ENCODE measurements around the gene SUMO2. TPM values are rescaled to one million over a fixed set of nuclear protein-coding genes. Genes with fewer than 3 reads are reported as not detected.

SUMO2 gene
- total and polyA plus RNA-seq, 2 of the 13 experiments (the other 11 are each of a cell fraction or from before 2014, with no cell fraction given) = 337 to 553 TPM

GRCh38 chr17:75182569-75183436, at the start of gene SUMO2 (continued):
- TF ChIP-seq REST (IDR thresholded peaks at IDR 0.05; ENCODE audit: borderline replicate concordance in 1 of 2, low read depth in 1 of 2, low read length in 2 of 2) (peak in 1 of 2 experiments; percentile 21; a peak in 1 of 4 replicates), SMYD3 (CRISPR knock-in tag; IDR thresholded peaks at IDR 0.05) (no peak), ELF3 (CRISPR knock-in tag; IDR thresholded peaks at IDR 0.05) (peak; percentile 35; the same call in 1 of the 2 replicates), ZNF574 (CRISPR knock-in tag; IDR thresholded peaks at IDR 0.05) (peak; percentile 88), ZNF792 (CRISPR knock-in tag; IDR thresholded peaks at IDR 0.05) (peak; percentile 70; the same call in 1 of the 2 replicates), ZNF598 (CRISPR knock-in tag; IDR thresholded peaks at IDR 0.05; ENCODE audit: borderline replicate concordance) (0 out of 2 replicates have a peak, but pooled peaks have one; percentile 9), FOXK1 (CRISPR knock-in tag; IDR thresholded peaks at IDR 0.05; ENCODE audit: borderline replicate concordance, low read depth) (peak; percentile 38; the same call in 1 of the 2 replicates), GATAD1 (CRISPR knock-in tag; IDR thresholded peaks at IDR 0.05) (peak; percentile 76; the same call in 1 of the 2 replicates), ZBTB43 (CRISPR knock-in tag; conservative IDR thresholded peaks at IDR 0.05) (no peak; the same call in 1 of the 2 replicates), ZSCAN9 (CRISPR knock-in tag; IDR thresholded peaks at IDR 0.05; ENCODE audit: borderline replicate concordance) (peak; percentile 55; the same call in 1 of the 2 replicates), RARG (CRISPR knock-in tag; IDR thresholded peaks at IDR 0.05; ENCODE audit: low read depth) (no peak), ZNF703 (CRISPR knock-in tag; IDR thresholded peaks at IDR 0.05; ENCODE audit: borderline replicate concordance) (0 out of 2 replicates have a peak, but pooled peaks have one; percentile 1), ZNF615 (CRISPR knock-in tag; IDR thresholded peaks at IDR 0.05; ENCODE audit: borderline replicate concordance) (no peak), ZNF446 (CRISPR knock-in tag; IDR thresholded peaks at IDR 0.05) (peak; percentile 25; the same call in 1 of the 2 replicates), ZNF160 (CRISPR knock-in tag; IDR thresholded peaks at IDR 0.05) (no peak; the same call in 1 of the 2 replicates), ZNF784 (CRISPR knock-in tag; IDR thresholded peaks at IDR 0.05; ENCODE audit: borderline replicate concordance) (peak; percentile 75; the same call in 1 of the 2 replicates), GLMP (CRISPR knock-in tag; IDR thresholded peaks at IDR 0.05; ENCODE audit: borderline replicate concordance) (no peak), POGZ (CRISPR knock-in tag; IDR thresholded peaks at IDR 0.05) (peak; percentile 53; the same call in 1 of the 2 replicates)

All from HepG2 (cell line).